Hematopoietic multipotent progenitor cell treated with erythropoietin and hydrocortisone succinate and interleukin-3 and kit ligand, for 6 days (in vitro differentiated cells): ENCODE measurements around the gene OR56A4.
"Not testable (repeated sequence)": the region's sequence is repeated elsewhere in the genome, so short reads cannot be mapped to it uniquely, and the experiment has no call there.

ENCODE experiments used
- DNase-seq: peaks from one replicate; pipeline ENCODE4 v3.0.0-alpha.2; 2015

OR56A4 gene

GRCh38 chr11:5960704-5961320 lies 45.9 kb downstream of the OR56A4 start:
- not testable (repeated sequence) for DNase-seq

- no peak for DNase-seq
These were observed 51.2 kb downstream of the OR56A4 start for GRCh38 chr11:5955586-5955985.
